ENCODE measurements around the gene TRRAP. TPM values are rescaled to one million over a fixed set of nuclear protein-coding genes. Genes with fewer than 3 reads are reported as not detected.

Gene TRRAP
- total and polyA plus RNA-seq, 2 of the 4 experiments (the other 2 are of a cell fraction), result 12.5 to 18.1 TPM

DNA sequence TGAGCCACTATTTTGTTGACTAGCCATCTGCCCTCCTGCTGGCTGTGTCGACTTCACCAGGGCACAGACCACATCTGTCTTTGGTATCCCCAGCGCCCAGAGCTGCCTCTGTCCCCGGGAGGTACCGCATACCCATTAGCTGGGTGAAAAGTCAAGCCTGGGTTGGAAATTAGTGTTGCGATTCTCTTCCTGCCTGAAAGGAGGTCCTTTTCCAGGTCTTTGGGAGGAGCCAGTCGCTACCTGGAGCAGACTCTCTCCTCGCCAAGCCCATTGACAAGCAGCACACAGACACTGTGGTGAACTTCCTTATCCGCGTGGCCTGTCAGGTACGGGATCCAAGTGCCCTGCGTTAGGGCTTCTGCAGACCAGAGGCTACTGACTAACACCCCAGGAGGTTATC lies 79.4 kb downstream of the TRRAP start:
- Histone ChIP-seq H2BK5ac (ENCODE audit: low read depth, low read length, poor library complexity, severe bottlenecking) (no peak overlapping the region), H3K9ac (ENCODE audit: low read depth, low read length) (no peak overlapping the region), H3K4me2 (ENCODE audit: low read depth, low read length) (no peak overlapping the region), H3K4me3 (ENCODE audit: insufficient read depth, low read depth, low read length) (no peak overlapping the region), H4K8ac (ENCODE audit: low read depth in 2 of 2, low read length in 2 of 2) (no peak overlapping the region), H4K91ac (ENCODE audit: insufficient read depth, low read depth, low read length) (no peak overlapping the region), H3K18ac (ENCODE audit: low read depth, low read length) (no peak overlapping the region), H3K4me1 (ENCODE audit: control insufficient read depth, insufficient read depth, low read length) (no peaks in the 10 kb centered on the region), H3K27ac (ENCODE audit: insufficient read depth, low read length) (no peak overlapping the region), H2BK15ac (ENCODE audit: low read depth, low read length) (no peak overlapping the region), H2AFZ (replicated peaks; ENCODE audit: low read length, poor library complexity) (no peak overlapping the region), H3K9me1 (ENCODE audit: insufficient read depth, low read length) (no peaks in the 10 kb centered on the region; the same call in 1 of the 2 replicates), H3K4ac (ENCODE audit: low read depth, low read length) (no peak overlapping the region), H4K20me1 (ENCODE audit: insufficient read depth, low read length) (no peaks in the 10 kb centered on the region; the same call in none of the 2 replicates), H3K14ac (replicated peaks; ENCODE audit: low read depth, low read length) (no peak overlapping the region), H3K36me3 (ENCODE audit: control insufficient read depth, insufficient read depth, low read length) (peaks cover 70% of the 10 kb centered on the region), H3K56ac (ENCODE audit: extremely low read depth, insufficient read depth, low read length) (no peak overlapping the region), H2AK9ac (replicated peaks; ENCODE audit: low read depth, low read length, poor library complexity) (no peak overlapping the region), H4K5ac (ENCODE audit: low read depth, low read length) (no peak overlapping the region), H2AK5ac (ENCODE audit: low read depth, low read length) (no peak overlapping the region), H3K27me3 (ENCODE audit: control insufficient read depth, insufficient read depth, low read length) (no peaks in the 10 kb centered on the region), H2BK120ac (ENCODE audit: low read depth, low read length) (no peak overlapping the region), H3K23ac (ENCODE audit: low read depth, low read length) (no peak overlapping the region), H3K9me3 (ENCODE audit: control insufficient read depth, insufficient read depth, low read length) (no peaks in the 10 kb centered on the region), H3K79me1 (ENCODE audit: low read depth in 1 of 2, low read length in 2 of 2) (no peaks in the 10 kb centered on the region; a peak in 1 of 4 replicates), H2BK20ac (ENCODE audit: low read depth, low read length) (no peak overlapping the region)
- POLR2A ChIA-PET (ENCODE audit: unreplicated experiment), result no interaction called here
- no peak for DNase-seq
- no peak for ATAC-seq (ENCODE audit: low read depth)
- intact Hi-C loops (cut with micrococcal nuclease) (no loop called here), dilution Hi-C loops (cut with HindIII; ENCODE audit: low sequenced_read_pairs, unreplicated experiment) (no loop called here), in situ Hi-C loops (cut with MboI; ENCODE audit: low sequenced_read_pairs) (no loop called here)
- no peak for TF ChIP-seq RAD21 (IDR thresholded peaks at IDR 0.05; ENCODE audit: low read length)
- TF ChIP-seq FOS (IDR thresholded peaks at IDR 0.05; ENCODE audit: low read depth, low read length), result no peak
- TF ChIP-seq, protein P1, sequence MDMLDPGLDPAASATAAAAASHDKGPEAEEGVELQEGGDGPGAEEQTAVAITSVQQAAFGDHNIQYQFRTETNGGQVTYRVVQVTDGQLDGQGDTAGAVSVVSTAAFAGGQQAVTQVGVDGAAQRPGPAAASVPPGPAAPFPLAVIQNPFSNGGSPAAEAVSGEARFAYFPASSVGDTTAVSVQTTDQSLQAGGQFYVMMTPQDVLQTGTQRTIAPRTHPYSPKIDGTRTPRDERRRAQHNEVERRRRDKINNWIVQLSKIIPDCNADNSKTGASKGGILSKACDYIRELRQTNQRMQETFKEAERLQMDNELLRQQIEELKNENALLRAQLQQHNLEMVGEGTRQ (IDR thresholded peaks at IDR 0.05; ENCODE audit: low read depth, low read length), result no peak
- no peak for TF ChIP-seq RCOR1 (IDR thresholded peaks at IDR 0.05; ENCODE audit: insufficient replicate concordance, low read length)
- no TSS peak for BruUV-seq (replicated peaks)
- WGBS, 2 experiments (ENCODE audit: extremely low coverage in 2 of 2, insufficient read length in 1 of 2), result 90% methylated on average over 2 of the region's 11 CpGs; no CpG with 5 or more reads in 1 of the 2 experiments
- CTCF ChIA-PET, result no interaction called here
